Neural cell (in vitro differentiated cells): Measurements from ENCODE around the gene PTPRN2. TPM values are rescaled to one million over a fixed set of nuclear protein-coding genes. Genes with fewer than 3 reads are reported as not detected.

ENCODE experiments used
- H2AFZ ChIP-seq: fragments of 200-600, 300-800 bp; sonication (generic), shearing (Covaris generic); 2 replicates; pipeline ENCODE4 v1.6.0; 2014; ENCODE audit warnings: low read depth, mild to moderate bottlenecking, antibody characterized with exemption, low read length, moderate library complexity
- H3F3A ChIP-seq: fragments of 200-600 bp; shearing (Covaris generic); 2 replicates; pipeline ENCODE4 v1.6.1; 2016; ENCODE audit warnings: mild to moderate bottlenecking, moderate library complexity, mixed read lengths, antibody characterized with exemption, low read length; ENCODE audit not compliant: insufficient read depth, poor library complexity, severe bottlenecking
- H3K27ac ChIP-seq: fragments of 200-600, 300-800 bp; sonication (generic), shearing (Covaris generic); 2 replicates; pipeline ENCODE4 v1.5.1; 2014; ENCODE audit warnings: mild to moderate bottlenecking, low read length, moderate library complexity
- H3K27me3 ChIP-seq: fragments of 300-800, 200-600 bp; sonication (generic), shearing (Covaris generic); 2 replicates; pipeline ENCODE4 v1.6.0; 2014; ENCODE audit warnings: mild to moderate bottlenecking, low read depth, low read length, moderate library complexity; ENCODE audit not compliant: insufficient read depth
- H3K36me3 ChIP-seq: fragments of 300-800, 200-600 bp; sonication (generic), shearing (Covaris generic); 2 replicates; pipeline ENCODE4 v1.5.1; 2014; ENCODE audit warnings: mild to moderate bottlenecking, antibody characterized with exemption, low read length, moderate library complexity; ENCODE audit not compliant: insufficient read depth
- H3K4me2 ChIP-seq: fragments of 300-800, 200-600 bp; sonication (generic), shearing (Covaris generic); 2 replicates; pipeline ENCODE4 v1.6.0; 2014; ENCODE audit warnings: mild to moderate bottlenecking, low read length
- H3K4me3 ChIP-seq: fragments of 300-800, 200-600 bp; sonication (generic), shearing (Covaris generic); 2 replicates; pipeline ENCODE4 v1.5.1; 2014; ENCODE audit warnings: mild to moderate bottlenecking, low read length, moderate library complexity
- H3K79me2 ChIP-seq: fragments of 200-600 bp; shearing (Covaris generic); replicated peaks from 2 replicates; pipeline ENCODE4 v1.6.0; 2014; ENCODE audit warnings: mild to moderate bottlenecking, low read length, moderate library complexity; ENCODE audit not compliant: insufficient read depth
- H3K9ac ChIP-seq: fragments of 300-800, 200-600 bp; sonication (generic), shearing (Covaris generic); 2 replicates; pipeline ENCODE4 v1.6.1; 2016; ENCODE audit warnings: mild to moderate bottlenecking, low read length, mixed read lengths
- H3K9me2 ChIP-seq: fragments of 200-600 bp; shearing (Covaris generic); 2 replicates; pipeline ENCODE4 v1.6.1; 2016; ENCODE audit warnings: mild to moderate bottlenecking, low read length, mixed read lengths; ENCODE audit not compliant: insufficient read depth
- H3K9me3 ChIP-seq: fragments of 200-600, 300-800 bp; sonication (generic), shearing (Covaris generic); 2 replicates; pipeline ENCODE4 v1.6.1; 2016; ENCODE audit warnings: mild to moderate bottlenecking, mixed run types, low read length, moderate library complexity, mixed read lengths
- H4K20me1 ChIP-seq: fragments of 200-600 bp; shearing (Covaris generic); 2 replicates; pipeline ENCODE4 v1.6.1; 2016; ENCODE audit warnings: mild to moderate bottlenecking, mixed run types; ENCODE audit not compliant: insufficient read depth
- EP300 ChIP-seq: fragments of 450-650 bp; conservative IDR thresholded peaks from 2 replicates; pipeline ENCODE4 v1.6.1; 2014; ENCODE audit warnings: antibody characterized with exemption, mild to moderate bottlenecking, moderate library complexity; ENCODE audit not compliant: poor library complexity, severe bottlenecking
- EZH2 ChIP-seq: fragments of 200-600, 300-800 bp; shearing (Covaris generic), sonication (generic); IDR thresholded peaks from 2 replicates; pipeline ENCODE4 v1.6.1; 2014; ENCODE audit warnings: antibody characterized with exemption, low read length, borderline replicate concordance, mild to moderate bottlenecking; ENCODE audit not compliant: insufficient read depth, poor library complexity, severe bottlenecking
- MXI1 ChIP-seq: fragments of 450-650 bp; conservative IDR thresholded peaks from 2 replicates; pipeline ENCODE4 v1.6.1; 2014; ENCODE audit warnings: antibody characterized with exemption, mild to moderate bottlenecking; ENCODE audit not compliant: poor library complexity, severe bottlenecking
- POLR2AphosphoS5 ChIP-seq: IDR thresholded peaks from 2 replicates; pipeline ENCODE4 v1.6.1; 2012
- RAD21 ChIP-seq: fragments of 450-650 bp; conservative IDR thresholded peaks from 2 replicates; pipeline ENCODE4 v1.6.1; 2014; ENCODE audit warnings: antibody characterized with exemption, mild to moderate bottlenecking, moderate library complexity
- SMC3 ChIP-seq: fragments of 450-650 bp; conservative IDR thresholded peaks from 2 replicates; pipeline ENCODE4 v1.6.1; 2014; ENCODE audit warnings: antibody characterized with exemption, mild to moderate bottlenecking, moderate library complexity; ENCODE audit not compliant: poor library complexity
- TAF1 ChIP-seq: IDR thresholded peaks from 2 replicates; pipeline ENCODE4 v1.6.1; 2012; ENCODE audit warnings: low read depth
- polyA plus RNA-seq: library from polyadenylated mRNA; depleted of rRNA; stranded (reverse); fragments of >200 nt; gene quantifications from 2 replicates; pipeline ENCODE4 v1.2.3, GENCODE V29; 2014
- TF ChIP-seq, protein P1 (sequence below): fragments of 450-650 bp; IDR thresholded peaks from 2 replicates; pipeline ENCODE4 v1.5.1; 2014; ENCODE audit warnings: antibody characterized with exemption, mild to moderate bottlenecking, moderate library complexity; ENCODE audit not compliant: poor library complexity, severe bottlenecking
- TF ChIP-seq, protein P2 (sequence below): IDR thresholded peaks from 2 replicates; pipeline ENCODE4 v1.6.1; 2012; ENCODE audit warnings: borderline replicate concordance

The PTPRN2 gene
- polyA plus RNA-seq, 1 donor from 2014 or later: 31.0 TPM

DNA sequence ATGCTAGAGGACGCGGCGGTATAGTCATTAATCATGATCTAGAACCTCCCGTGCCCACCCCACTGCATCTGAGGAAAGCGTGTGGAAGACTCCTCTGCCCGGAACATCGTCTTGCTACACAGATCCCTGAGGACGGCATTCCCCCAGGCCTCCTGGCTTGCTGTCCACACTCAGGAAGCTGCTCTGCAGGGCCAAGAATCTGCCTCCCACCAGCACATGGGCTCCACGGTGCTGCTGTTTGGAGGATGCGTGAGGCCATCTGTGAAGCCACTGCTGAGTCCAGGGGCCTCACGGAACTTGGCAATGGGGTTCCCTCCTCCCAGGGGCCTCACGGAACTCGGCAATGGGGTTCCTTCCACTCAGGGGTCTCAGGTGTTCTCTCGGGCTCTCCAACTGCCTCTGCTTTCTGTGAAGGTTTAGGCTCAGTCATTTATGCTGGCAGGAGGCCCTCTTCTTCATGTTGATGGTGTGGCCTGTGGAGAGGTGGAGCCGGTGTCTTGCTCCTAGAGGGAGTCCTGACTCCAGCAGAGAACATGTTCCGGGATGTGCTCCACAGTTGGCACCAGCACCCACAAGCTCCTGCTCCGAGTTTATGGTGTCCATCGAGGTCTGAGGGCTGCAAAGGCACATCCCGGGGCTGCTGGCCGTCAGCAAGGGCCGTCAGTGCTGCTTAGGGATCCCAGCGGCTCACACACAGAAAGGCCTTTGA lies 977.5 kb downstream of the PTPRN2 start:
- H3K9me3 ChIP-seq: no peaks in the 10 kb centered on the region
- no peak overlapping the region for H2AFZ ChIP-seq
- no peaks in the 10 kb centered on the region for H4K20me1 ChIP-seq
- H3K36me3 ChIP-seq: peaks cover 16% of the 10 kb centered on the region
- H3K9me2 ChIP-seq: no peaks in the 10 kb centered on the region
- no peak overlapping the region for H3K9ac ChIP-seq
- H3K4me3 ChIP-seq: no peak overlapping the region
- no peaks in the 10 kb centered on the region for H3F3A ChIP-seq
- H3K4me2 ChIP-seq: no peak overlapping the region
- H3K27ac ChIP-seq: no peak overlapping the region
- H3K79me2 ChIP-seq: peaks cover 3% of the 10 kb centered on the region
- H3K27me3 ChIP-seq: no peaks in the 10 kb centered on the region
- TF ChIP-seq MXI1 (no peak), POLR2AphosphoS5 (peak; percentile 18), TAF1 (no peak)
- TF ChIP-seq, protein P1, sequence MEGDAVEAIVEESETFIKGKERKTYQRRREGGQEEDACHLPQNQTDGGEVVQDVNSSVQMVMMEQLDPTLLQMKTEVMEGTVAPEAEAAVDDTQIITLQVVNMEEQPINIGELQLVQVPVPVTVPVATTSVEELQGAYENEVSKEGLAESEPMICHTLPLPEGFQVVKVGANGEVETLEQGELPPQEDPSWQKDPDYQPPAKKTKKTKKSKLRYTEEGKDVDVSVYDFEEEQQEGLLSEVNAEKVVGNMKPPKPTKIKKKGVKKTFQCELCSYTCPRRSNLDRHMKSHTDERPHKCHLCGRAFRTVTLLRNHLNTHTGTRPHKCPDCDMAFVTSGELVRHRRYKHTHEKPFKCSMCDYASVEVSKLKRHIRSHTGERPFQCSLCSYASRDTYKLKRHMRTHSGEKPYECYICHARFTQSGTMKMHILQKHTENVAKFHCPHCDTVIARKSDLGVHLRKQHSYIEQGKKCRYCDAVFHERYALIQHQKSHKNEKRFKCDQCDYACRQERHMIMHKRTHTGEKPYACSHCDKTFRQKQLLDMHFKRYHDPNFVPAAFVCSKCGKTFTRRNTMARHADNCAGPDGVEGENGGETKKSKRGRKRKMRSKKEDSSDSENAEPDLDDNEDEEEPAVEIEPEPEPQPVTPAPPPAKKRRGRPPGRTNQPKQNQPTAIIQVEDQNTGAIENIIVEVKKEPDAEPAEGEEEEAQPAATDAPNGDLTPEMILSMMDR: no peak

DNA sequence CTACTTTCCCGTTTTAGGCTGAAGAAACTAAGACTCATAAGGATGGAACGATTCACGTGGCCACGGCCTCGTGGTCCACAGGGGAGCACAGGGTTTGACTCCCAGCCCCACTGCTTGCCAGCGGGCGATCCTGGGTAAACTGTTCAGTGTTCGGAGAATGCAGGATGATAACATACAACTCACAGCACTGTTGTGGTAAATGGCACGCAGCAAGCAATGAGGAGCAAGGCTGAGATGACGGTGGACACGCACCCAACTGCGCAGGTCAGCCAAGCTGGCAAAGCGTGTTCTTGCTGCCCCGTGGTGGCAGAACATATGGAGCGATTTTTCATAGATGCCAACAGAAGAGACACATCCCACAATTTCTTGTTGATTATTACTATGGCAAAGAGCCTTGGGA lies 978.1 kb downstream of the PTPRN2 start:
- TF ChIP-seq EP300: no peak
- no peak for TF ChIP-seq TAF1
- no peak for TF ChIP-seq RAD21
- TF ChIP-seq, protein P2, sequence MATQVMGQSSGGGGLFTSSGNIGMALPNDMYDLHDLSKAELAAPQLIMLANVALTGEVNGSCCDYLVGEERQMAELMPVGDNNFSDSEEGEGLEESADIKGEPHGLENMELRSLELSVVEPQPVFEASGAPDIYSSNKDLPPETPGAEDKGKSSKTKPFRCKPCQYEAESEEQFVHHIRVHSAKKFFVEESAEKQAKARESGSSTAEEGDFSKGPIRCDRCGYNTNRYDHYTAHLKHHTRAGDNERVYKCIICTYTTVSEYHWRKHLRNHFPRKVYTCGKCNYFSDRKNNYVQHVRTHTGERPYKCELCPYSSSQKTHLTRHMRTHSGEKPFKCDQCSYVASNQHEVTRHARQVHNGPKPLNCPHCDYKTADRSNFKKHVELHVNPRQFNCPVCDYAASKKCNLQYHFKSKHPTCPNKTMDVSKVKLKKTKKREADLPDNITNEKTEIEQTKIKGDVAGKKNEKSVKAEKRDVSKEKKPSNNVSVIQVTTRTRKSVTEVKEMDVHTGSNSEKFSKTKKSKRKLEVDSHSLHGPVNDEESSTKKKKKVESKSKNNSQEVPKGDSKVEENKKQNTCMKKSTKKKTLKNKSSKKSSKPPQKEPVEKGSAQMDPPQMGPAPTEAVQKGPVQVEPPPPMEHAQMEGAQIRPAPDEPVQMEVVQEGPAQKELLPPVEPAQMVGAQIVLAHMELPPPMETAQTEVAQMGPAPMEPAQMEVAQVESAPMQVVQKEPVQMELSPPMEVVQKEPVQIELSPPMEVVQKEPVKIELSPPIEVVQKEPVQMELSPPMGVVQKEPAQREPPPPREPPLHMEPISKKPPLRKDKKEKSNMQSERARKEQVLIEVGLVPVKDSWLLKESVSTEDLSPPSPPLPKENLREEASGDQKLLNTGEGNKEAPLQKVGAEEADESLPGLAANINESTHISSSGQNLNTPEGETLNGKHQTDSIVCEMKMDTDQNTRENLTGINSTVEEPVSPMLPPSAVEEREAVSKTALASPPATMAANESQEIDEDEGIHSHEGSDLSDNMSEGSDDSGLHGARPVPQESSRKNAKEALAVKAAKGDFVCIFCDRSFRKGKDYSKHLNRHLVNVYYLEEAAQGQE: no peak
- TF ChIP-seq MXI1: no peak
- no peak for TF ChIP-seq SMC3
- no peak for TF ChIP-seq EZH2
- no peak for TF ChIP-seq POLR2AphosphoS5
- TF ChIP-seq, protein P1: no peak
- Histone ChIP-seq H3K79me2 (peaks cover 3% of the 10 kb centered on the region), H3K9me2 (no peaks in the 10 kb centered on the region), H2AFZ (no peak overlapping the region), H3K9ac (no peak overlapping the region), H3K4me3 (no peak overlapping the region), H3F3A (no peaks in the 10 kb centered on the region), H4K20me1 (no peaks in the 10 kb centered on the region), H3K27me3 (no peaks in the 10 kb centered on the region), H3K9me3 (no peaks in the 10 kb centered on the region), H3K4me2 (no peak overlapping the region), H3K36me3 (peaks cover 16% of the 10 kb centered on the region), H3K27ac (no peak overlapping the region)
